Skeletal muscle tissue (tissue), 4 donors: ENCODE measurements around the gene GPC6. TPM values are rescaled to one million over a fixed set of nuclear protein-coding genes. Genes with fewer than 3 reads are reported as not detected.

Experiments used
- H3K27ac ChIP-seq: one replicate; pipeline ENCODE4 v1.7.0; 2013; ENCODE audit warnings: mild to moderate bottlenecking, low read depth, low read length, inconsistent platforms
- H3K27me3 ChIP-seq, 3 donors: one replicate each; pipeline ENCODE4 v1.7.0; 2013; ENCODE audit warnings: low read length in 3 of 3; ENCODE audit not compliant: control insufficient read depth in 3 of 3, insufficient read depth in 3 of 3
- H3K36me3 ChIP-seq, 3 donors: one replicate each; pipeline ENCODE4 v1.7.0; 2013; ENCODE audit warnings: low read length in 3 of 3; ENCODE audit not compliant: control insufficient read depth in 3 of 3, insufficient read depth in 3 of 3
- H3K4me1 ChIP-seq, 3 donors: one replicate each; pipeline ENCODE4 v1.7.0; 2013; ENCODE audit warnings: low read length in 3 of 3, mild to moderate bottlenecking in 3 of 3; ENCODE audit not compliant: control insufficient read depth in 3 of 3, insufficient read depth in 3 of 3
- H3K4me3 ChIP-seq, 3 donors: one replicate each; pipeline ENCODE4 v1.7.0; 2013; ENCODE audit warnings: low read length in 3 of 3
- H3K9ac ChIP-seq, 3 donors: one replicate each; pipeline ENCODE4 v1.7.0; 2013; ENCODE audit warnings: low read length in 3 of 3, mild to moderate bottlenecking in 3 of 3, moderate library complexity in 2 of 3, low read depth in 1 of 3
- H3K9me3 ChIP-seq, 3 donors: one replicate each; pipeline ENCODE4 v1.7.0; 2013; ENCODE audit warnings: low read length in 3 of 3; ENCODE audit not compliant: control insufficient read depth in 3 of 3
- total RNA-seq: library from RNA; depleted of rRNA; stranded (reverse); fragments of >200 nt; gene quantifications from one replicate; pipeline ENCODE4 v1.2.3, GENCODE V29; 2014
- donor health status: Osteomylitis.

Gene GPC6
- total RNA-seq, 1 donor from 2014 or later = 7.8 TPM

GRCh38 chr13:94129490-94129894 is 902.9 kb downstream of the GPC6 start:
- Histone ChIP-seq H3K36me3 (no peaks in the 10 kb centered on the region), H3K27ac (no peak overlapping the region), H3K9ac (no peak overlapping the region), H3K4me3 (no peak overlapping the region), H3K9me3 (no peaks in the 10 kb centered on the region), H3K27me3 (no peaks in the 10 kb centered on the region), H3K4me1 (peaks cover 0 to 12% (median 4%) of the 10 kb centered on the region in 3 donors)

- H3K36me3 ChIP-seq = no peaks in the 10 kb centered on the region
- H3K4me3 ChIP-seq = no peak overlapping the region
- no peaks in the 10 kb centered on the region for H3K4me1 ChIP-seq
- H3K9ac ChIP-seq = no peak overlapping the region
- H3K27me3 ChIP-seq = no peaks in the 10 kb centered on the region
- H3K27ac ChIP-seq = no peak overlapping the region
- no peaks in the 10 kb centered on the region for H3K9me3 ChIP-seq
Measured at GRCh38 chr13:94138831-94139230, 912.2 kb downstream of the GPC6 start.

GRCh38 chr13:94139393-94139995 is 912.9 kb downstream of the GPC6 start:
- no peaks in the 10 kb centered on the region for H3K4me1 ChIP-seq
- H3K27me3 ChIP-seq = no peaks in the 10 kb centered on the region
- no peaks in the 10 kb centered on the region for H3K36me3 ChIP-seq
- no peak overlapping the region for H3K27ac ChIP-seq
- no peak overlapping the region for H3K9ac ChIP-seq
- H3K4me3 ChIP-seq = no peak overlapping the region
- H3K9me3 ChIP-seq = no peaks in the 10 kb centered on the region

- H3K27me3 ChIP-seq = no peaks in the 10 kb centered on the region
- no peak overlapping the region for H3K27ac ChIP-seq
- H3K4me3 ChIP-seq = no peak overlapping the region
- no peaks in the 10 kb centered on the region for H3K9me3 ChIP-seq
- H3K4me1 ChIP-seq = no peaks in the 10 kb centered on the region
- no peaks in the 10 kb centered on the region for H3K36me3 ChIP-seq
- H3K9ac ChIP-seq = no peak overlapping the region
Measured at GRCh38 chr13:94140027-94140426, 913.4 kb downstream of the GPC6 start.

GRCh38 chr13:94140511-94140910 is 913.9 kb downstream of the GPC6 start:
- Histone ChIP-seq H3K9me3 (no peaks in the 10 kb centered on the region), H3K27ac (no peak overlapping the region), H3K9ac (no peak overlapping the region), H3K27me3 (no peaks in the 10 kb centered on the region), H3K4me1 (no peaks in the 10 kb centered on the region), H3K4me3 (no peak overlapping the region), H3K36me3 (no peaks in the 10 kb centered on the region)

GRCh38 chr13:94143624-94144350 is 917.2 kb downstream of the GPC6 start:
- H3K9ac ChIP-seq = no peak overlapping the region
- no peak overlapping the region for H3K27ac ChIP-seq
- no peaks in the 10 kb centered on the region for H3K27me3 ChIP-seq
- no peaks in the 10 kb centered on the region for H3K36me3 ChIP-seq
- H3K4me3 ChIP-seq = no peak overlapping the region
- H3K9me3 ChIP-seq = no peaks in the 10 kb centered on the region
- H3K4me1 ChIP-seq = no peaks in the 10 kb centered on the region

- Histone ChIP-seq H3K27ac (no peak overlapping the region), H3K36me3 (no peaks in the 10 kb centered on the region), H3K27me3 (no peaks in the 10 kb centered on the region), H3K9ac (no peak overlapping the region), H3K4me3 (no peak overlapping the region), H3K9me3 (no peaks in the 10 kb centered on the region), H3K4me1 (no peaks in the 10 kb centered on the region)
Measured at GRCh38 chr13:94145966-94146365, 919.4 kb downstream of the GPC6 start.

- Histone ChIP-seq H3K4me1 (peaks cover 0 to 8% (median 0%) of the 10 kb centered on the region in 3 donors), H3K27ac (no peak overlapping the region), H3K4me3 (no peak overlapping the region), H3K9me3 (no peaks in the 10 kb centered on the region), H3K9ac (no peak overlapping the region), H3K36me3 (no peaks in the 10 kb centered on the region), H3K27me3 (no peaks in the 10 kb centered on the region)
Measured at GRCh38 chr13:94153586-94153985, 927.0 kb downstream of the GPC6 start.

GRCh38 chr13:94154367-94154766 is 927.8 kb downstream of the GPC6 start:
- Histone ChIP-seq H3K27ac (no peak overlapping the region), H3K36me3 (no peaks in the 10 kb centered on the region), H3K4me3 (no peak overlapping the region), H3K9ac (no peak overlapping the region), H3K27me3 (no peaks in the 10 kb centered on the region), H3K9me3 (no peaks in the 10 kb centered on the region), H3K4me1 (peaks cover 0 to 8% (median 0%) of the 10 kb centered on the region in 3 donors)

- H3K4me1 ChIP-seq = peaks cover 0 to 8% (median 0%) of the 10 kb centered on the region in 3 donors
- H3K9ac ChIP-seq = no peak overlapping the region
- no peaks in the 10 kb centered on the region for H3K27me3 ChIP-seq
- no peaks in the 10 kb centered on the region for H3K36me3 ChIP-seq
- H3K27ac ChIP-seq = no peak overlapping the region
- H3K9me3 ChIP-seq = no peaks in the 10 kb centered on the region
- no peak overlapping the region for H3K4me3 ChIP-seq
Measured at GRCh38 chr13:94157705-94158218, 931.2 kb downstream of the GPC6 start.
